GM19438 (cell line): ENCODE measurements around the gene DMPK.
"Not testable (repeated sequence)": the region's sequence is repeated elsewhere in the genome, so short reads cannot be mapped to it uniquely, and the experiment has no call there.

Source experiments
- ATAC-seq: cut with Tn5 transposase; IDR thresholded peaks from one replicate; pipeline ENCODE4 v1.9.1; 2021; ENCODE audit warnings: low read depth; ENCODE audit not compliant: unreplicated experiment

The DMPK gene

DNA sequence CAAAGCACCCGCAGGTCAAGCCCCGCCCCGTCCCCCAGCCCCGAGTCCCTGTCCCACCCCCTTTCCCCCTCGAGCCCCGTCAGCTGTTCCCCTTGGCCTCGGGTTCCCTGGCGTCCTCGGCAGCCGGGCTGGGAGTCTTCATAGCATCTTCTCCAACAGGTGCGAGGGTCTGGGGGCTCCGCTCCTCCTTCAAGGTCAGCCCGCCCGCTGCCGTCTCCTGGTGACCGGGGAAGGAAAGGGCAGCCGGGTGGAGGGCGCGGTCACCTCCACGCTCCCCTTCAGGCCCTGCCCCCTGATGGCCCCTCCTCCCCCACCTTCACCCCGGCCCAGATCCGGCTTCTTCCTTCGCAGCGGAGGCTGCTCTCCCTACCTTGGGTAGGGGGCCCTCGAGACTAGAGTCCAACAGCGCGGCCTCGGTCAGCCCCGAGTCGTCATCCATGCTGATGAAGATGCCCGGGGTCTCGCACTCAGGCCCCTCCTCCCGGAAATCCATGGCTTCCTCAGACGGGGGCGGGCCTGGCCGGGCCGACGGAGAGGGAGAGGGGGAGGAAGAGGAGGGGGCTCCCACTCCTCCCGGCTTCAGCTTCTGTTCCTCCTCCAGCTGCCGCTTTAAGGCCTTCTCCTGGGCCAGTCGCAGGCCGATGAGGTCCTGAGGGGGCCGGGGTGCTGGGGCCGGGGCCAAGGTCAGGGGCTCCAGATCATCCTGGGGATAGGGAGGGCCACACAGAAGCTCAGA is 33.4 kb upstream of the DMPK start:
- no peak for ATAC-seq

DNA sequence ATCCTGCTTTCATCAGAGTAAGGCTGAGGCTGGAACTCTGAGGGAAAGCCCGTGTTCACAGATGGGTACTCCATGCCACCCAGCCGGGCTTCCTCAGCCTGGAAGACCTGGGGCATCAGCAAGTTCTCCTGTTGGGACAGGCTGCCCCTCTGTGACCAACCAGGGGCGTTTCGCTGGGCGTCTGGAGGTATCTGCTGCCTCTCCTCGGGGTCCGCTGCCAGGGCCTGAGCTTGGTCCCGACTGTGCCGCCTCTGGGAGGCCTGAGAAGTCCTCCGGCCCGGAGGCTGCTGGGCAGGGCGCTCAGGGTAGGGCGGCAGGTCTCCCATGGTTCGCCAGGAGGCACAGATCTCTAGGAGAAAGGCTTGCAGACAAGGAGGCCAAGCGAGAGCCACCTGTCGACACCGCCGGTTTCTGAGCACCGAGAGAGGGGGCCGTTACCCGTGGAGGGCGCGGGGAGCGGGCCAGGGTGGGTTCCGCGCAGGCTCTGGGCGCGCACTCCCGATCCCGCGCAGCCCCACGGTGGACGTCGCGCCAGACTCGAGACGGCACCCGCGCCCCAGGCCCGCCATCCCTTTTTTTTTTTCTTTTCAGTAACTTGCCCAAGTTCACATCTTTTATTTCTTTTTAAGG is 32.7 kb upstream of the DMPK start, which contains the start of gene RSPH6A:
TSS of gene RSPH6A (minus strand) at position 458 of the 630 bp plus-strand sequence. CDS start at position 326, 132 bp downstream.
- no peak for ATAC-seq

DNA sequence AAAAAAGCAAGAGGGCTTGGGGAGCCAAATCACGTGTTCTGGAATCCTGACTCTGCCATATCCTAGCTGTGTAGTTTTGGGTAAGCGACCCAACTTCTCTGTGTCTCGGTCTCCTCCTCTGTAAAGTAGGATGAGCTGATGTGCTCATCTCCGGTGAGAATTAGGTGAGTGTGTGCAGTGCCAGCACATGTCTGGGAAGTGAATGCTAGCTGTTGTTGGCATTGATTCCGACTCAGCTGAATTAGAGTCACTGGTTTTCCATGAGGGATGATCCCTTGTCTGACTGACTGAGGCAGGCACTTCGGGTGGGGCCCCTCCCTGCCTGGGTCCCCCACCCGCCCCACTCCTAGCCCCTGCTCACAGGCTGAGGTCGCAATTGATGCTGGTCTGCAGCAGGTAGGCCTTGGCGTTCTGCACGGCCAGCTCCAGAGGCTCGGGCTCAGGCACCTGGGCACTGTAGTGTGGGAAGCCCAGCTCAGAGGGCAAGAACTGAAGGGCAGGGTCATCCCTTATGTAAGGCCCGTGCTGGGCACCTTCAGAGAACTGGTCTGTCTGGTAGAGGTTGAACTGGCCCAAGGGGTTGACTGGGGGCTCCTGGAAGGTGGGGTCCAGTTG is 32.0 kb upstream of the DMPK start:
- no peak for ATAC-seq

DNA sequence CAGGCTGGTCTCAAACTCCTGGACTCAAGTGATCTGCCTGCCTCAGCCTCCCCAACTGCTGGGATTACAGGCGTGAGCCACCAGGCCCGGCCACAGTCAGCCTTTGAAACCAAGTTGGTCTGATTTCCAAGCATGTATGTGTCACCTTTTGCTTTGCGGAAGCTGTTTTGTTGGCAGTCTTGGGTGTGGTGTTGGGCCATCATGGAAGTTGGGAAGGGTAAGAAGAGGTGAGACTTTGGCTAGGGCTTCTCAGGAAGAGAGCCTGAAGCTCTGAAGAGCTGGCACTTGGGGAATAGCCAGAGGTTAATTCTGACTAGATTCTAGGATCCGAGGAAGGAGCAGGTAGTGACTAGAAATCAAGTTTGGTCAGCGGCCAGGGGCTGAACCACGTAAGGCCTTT is 30.0 kb upstream of the DMPK start:
- ATAC-seq: no peak

DNA sequence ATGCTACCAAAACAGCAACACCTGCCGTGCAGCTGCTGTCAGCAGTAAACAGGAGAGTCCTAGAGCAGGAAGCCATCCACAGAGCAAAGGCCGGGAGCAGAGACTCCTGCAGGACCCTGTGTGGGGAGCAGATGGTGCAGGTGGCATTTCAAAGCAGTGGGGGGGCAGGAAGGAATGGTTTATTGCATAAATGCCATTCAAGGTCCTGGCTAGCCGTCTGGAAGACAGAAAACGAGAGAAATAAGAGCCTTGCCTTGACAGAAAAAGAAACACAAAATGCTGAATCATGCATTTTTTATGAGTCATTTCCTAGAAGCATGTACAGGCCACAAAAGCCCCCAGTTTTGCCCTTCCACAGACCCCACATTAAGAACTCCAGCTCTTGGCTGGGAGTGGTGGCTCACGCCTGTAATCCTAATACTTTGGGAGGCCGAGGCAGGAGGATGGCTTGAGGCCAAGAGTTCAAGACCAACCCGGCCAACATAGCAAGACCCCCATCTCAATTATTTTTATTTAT is 27.4 kb upstream of the DMPK start:
- no peak for ATAC-seq

DNA sequence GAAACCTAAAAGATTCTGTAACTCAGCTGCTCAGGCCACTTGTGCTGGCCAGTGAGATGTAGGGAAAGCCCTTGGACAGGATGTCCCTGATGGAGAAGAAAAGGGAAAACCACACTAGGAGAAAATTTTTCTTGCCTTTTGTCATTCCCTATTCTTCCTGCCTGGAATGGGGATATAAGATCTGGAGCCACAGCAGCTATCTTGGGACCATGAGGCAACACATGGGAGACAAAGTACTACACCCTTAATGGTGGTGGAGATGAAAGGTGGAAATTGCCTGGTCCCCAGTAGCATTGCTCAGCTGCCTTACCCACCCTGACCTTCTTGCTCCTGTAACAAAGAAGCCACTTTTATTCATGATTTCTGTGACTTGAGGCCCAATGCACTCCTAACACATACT is 23.4 kb upstream of the DMPK start:
- no peak for ATAC-seq

DNA sequence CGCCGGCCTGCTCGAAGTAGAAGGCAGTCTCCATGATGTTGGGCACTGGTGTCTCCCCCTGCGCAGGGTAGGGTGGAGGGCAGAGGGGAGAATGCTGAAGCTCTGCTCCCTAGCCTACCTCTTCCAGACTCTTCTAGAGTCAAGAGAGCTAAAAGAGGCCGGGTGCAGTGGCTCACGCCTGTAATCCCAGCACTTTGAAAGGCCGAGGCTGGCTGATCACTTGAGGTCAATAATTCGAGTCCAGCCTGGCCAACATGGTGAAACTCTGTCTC is 22.6 kb upstream of the DMPK start:
- no peak for ATAC-seq

DNA sequence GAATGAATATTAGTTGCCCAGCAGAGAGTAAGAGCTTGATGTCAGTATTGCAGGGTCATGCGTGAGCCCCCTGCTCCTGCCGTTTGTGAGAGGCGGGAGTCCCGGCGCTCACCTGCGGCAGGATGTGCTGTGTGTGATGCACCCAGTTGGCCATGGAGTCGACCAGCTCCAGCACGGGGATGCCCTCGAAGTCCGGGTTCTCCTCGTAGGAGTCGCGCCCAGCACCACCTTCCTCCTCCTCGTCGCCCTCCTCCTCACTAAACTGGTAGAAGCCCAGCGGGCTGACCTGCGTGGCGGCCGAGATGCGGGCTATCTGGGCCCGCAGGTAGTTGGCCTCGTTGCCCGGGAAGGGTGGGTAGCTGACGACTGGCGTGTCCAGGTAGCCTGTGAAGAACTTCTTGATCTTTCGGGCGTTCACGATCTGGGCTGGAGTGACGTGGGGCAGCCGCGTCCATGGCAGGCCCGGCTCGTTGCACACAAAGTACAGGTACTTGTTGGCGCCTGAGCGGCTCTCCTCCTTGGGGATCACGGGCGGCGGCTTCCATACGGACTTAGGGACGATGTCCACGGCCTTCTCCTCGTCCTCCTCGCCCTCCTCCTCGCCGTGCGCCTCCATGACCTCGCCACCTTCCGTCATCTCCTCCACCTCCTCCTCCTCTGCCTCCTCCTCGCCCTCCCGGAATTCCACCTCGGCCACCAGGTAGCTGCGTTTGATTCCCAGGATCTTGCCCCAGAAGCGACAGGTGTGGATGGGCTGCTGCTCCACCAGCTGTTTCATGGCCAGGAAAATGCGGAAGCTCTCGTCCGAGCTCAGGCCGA is 22.1 kb upstream of the DMPK start:
- no peak for ATAC-seq

DNA sequence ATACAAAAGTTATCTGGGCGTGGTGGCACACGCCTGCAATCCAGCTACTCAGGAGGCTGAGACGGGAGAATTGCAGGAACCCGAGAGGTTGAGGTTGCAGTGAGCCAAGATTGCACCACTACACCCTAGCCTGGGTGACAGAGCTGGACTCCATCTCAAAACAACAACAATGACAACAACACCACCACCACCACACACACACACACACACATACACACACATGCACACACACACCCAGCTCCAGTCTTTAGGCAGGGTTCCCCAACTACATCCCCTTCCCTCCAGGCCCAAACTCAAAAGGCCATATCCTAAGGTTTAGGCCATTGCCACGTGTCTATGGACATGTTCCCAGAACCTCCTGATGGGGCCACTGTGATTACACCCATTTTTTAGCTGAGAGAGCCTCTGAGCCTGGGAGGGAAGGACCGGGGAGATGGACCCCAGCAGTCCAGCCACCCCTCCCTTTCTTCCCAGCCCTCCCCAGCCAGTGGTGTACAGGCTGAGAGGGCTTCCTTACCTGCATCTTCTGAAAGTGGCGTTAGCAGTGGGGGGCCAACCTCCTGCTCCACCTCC is 19.4 kb upstream of the DMPK start:
- ATAC-seq: no peak

DNA sequence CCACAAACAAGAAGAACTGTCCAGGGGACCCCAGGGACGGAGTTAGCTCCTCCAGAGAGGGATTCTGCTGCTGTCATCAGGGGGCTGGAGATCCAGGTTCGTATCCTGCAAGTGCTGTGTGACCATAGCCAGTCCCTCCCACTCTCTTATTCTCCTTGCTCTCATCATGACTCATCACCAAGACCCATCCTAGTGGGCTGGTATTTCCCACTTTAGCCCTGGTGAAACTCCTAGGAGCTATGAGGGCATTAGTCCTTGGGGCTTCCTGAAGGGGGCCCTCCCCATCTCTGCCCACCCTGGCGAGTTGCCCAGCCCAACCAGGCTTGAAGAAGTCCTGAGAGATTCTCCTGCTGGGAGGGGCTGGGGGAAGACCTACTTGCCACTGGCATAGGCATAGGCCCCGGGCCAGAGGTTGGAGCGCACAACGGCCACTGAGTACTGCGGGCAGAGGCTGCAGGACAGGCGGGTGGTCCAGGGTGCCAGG is 17.8 kb upstream of the DMPK start:
- no peak for ATAC-seq

DNA sequence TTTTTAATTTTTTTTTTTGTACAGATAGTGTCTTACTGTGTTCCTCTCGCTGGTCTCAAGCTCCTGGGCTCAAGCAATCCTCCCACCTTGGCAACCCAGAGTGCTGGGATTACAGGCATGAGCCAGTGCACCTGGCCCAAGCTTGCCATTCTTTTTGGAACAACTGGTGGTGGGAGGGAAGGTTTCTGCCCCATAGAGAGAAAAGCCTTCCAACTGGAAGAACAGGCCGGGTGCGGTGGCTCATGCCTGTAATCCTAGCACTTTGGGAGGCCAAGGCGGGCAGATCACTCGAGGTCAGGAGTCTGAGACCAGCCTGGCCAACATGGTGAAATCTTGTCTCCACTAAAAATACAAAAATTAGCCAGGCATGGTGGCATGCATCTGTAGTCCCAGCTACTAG is 17.3 kb upstream of the DMPK start:
- not testable (repeated sequence) for ATAC-seq

DNA sequence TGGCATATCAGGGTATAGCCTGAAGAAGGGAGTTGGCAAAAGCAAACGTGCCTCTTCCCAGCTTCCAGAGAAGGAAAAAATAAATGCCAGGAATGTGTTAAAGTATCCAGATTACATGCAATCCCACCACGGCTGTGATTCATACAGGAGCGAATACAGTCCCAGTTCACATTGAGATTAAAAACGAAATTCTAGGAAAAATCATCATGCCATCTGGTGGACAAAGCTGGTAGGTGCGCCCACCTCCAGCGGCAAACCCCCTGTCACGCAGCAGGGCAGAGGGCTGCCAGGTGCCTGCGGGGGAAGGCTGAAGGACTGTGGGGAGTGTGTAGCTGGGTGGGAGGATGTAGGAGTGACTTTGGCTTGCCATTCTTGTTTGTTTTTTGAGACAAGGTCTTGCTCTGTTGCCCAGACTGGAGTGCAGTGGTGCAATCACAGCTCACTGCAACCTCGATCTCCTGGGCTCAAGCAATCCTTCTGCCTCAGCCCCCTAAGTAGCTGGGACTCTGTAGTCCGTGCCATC is 16.8 kb upstream of the DMPK start:
- ATAC-seq: no peak

DNA sequence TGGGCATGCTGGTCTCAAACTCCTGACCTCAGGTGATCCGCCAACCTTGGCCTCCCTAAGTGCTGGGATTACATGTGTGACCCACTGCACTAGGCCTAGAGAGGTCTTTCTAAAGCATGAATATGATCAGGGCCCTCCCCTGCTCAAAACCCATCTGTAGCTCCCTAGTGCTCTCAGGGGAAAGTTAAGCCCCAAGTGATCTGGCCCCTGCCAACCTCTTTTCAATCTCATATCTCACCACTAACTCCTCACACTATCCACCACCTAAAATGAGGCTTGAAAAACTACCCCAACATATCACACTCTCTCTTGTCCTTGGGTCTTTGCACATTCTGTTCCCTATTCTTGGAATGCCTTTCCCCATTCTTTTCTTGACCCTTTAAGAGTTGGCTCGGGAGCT is 12.3 kb upstream of the DMPK start:
- no peak for ATAC-seq

DNA sequence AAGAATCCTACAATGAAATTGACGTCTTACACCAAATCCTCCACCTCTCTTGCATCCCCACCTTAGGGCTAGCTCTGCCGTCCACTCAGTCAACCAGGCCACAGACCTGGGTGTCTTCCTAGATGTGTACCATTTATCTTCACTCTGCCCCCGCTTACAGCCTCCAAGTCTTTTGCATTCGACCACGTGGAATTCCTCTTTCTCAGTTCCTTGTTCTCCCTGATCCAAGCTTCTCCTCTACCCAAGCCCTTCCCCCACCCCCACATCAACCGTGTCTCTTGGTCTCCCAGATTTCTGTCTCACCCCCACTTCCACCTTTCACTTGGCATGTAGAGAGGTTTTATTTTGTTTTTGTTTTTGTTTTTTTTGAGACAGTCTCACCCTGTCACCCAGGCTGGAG is 11.6 kb upstream of the DMPK start:
- no peak for ATAC-seq

DNA sequence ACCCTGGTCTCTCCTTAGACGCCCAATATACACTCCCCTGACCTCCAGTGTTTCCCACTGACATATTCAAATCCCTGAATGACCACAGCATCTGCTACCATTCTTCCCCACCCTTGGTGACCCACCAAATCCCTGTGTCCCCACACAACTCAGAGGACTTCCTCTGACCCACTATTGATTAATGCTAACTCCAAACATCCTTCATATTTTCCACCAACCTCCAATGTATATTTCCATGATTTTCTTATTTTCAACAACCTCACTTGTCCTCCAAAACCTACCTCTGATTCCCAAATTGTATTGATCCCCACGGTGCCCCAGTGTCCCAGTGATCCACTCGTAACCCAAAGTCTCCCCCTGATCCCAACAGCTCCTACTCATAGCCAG is 10.9 kb upstream of the DMPK start:
- no peak for ATAC-seq

DNA sequence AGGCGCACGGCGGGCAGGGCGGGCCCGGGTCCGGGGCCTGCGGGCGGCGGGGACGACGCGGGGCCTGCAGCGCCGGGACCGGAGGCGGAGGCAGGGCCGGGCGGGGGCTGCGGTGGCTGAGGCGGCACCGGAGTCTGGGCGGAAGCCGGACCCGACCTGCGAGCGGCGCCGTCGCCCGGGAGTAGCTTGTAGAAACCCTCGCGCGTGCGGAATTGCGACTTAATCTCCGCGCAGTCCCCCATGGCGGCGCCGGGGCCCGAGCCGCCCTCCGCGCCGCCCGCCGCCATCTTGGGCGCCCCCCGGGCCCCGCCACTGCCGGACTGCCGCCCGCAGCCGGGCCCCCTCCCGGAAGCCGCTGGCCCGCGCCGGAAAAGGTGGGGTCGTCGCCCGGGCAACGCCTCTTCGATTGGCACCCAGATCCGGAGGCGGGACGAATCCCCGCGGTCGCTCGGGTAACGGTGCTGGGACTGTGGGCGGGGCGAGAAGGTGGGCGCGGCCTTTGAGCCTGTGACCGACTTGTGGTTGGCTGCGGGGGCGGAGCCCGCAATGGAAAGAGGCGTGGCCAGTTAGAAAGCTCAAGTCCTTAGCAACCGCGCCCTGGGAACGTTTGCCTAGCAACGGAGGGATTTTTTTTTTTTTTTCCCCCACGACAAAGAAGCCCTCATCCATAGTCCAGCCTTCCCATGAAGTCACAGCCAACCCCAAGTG is 10.3 kb upstream of the DMPK start, which contains the start of gene DMWD:
TSS of gene DMWD (minus strand) at position 376 of the 708 bp plus-strand sequence. CDS start at position 287, 89 bp downstream.
- peak; percentile 94 for ATAC-seq

DNA sequence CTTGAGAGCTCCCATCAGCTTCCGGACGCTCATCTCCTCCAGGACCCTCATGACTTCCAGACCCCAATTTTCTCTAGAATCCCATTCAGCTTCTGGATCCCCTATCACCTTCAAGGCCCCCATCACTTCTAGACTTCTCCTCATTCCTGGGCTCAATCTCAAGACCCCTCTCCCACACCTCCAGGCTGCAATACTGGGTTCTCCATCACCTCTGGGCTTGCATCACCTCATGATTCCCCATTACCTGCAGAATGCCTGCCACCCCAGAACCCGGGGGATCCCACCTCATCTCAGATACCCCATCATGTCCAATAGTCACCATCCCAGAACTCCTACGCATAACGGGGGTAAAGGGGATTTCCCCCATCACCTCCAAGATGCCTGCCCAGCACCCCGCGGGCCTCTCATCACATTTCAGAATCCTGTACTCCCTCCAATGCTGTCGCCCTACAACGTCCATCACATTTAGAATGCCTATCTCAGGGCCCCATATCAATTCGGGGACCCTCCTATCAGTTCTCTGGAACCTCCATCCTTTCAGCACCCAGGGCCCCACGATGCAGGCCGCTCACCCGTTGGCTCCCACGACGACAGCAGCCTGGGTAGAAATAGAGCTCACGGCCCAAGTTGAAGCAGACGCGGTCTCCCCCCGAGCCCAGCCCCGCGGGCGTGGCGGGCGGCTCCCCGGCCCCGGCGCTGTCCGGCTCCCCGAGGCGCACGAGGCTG is 9.6 kb upstream of the DMPK start:
- ATAC-seq: no peak

DNA sequence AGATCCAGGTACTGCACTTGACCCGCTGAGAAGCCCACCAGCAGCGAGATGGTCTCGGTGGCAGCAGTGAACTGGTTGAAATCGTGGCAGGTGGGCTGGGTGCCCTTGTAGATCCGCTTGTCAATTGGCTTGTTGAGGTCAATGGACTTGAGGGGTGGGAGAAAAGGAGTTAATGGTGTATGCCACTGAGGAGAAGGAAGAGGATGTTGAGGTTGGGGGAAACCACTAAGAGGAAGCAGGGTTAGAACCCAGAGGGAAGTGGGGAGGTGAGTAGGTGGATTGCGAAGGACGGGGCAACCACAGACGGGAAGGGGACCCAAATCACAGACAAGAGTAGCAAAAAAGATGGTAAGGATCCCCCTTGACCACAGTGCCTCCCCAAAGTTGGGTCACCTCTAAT is 8.7 kb upstream of the DMPK start:
- ATAC-seq: no peak
